H1 (cell line): Measurements from ENCODE around the gene KLF7.

Experiments used
- BACH1 ChIP-seq: IDR thresholded peaks from 2 replicates; pipeline ENCODE4 v1.6.1; 2012; ENCODE audit warnings: low read length, improper control_type of control experiment
- CHD1 ChIP-seq: IDR thresholded peaks from 2 replicates; pipeline ENCODE4 v1.6.1; 2012; ENCODE audit warnings: low read depth, low read length, improper control_type of control experiment
- CHD2 ChIP-seq: IDR thresholded peaks from 2 replicates; pipeline ENCODE4 v1.6.1; 2012; ENCODE audit warnings: low read length, improper control_type of control experiment
- CHD7 ChIP-seq: fragments of 300-600 bp; sonication (generic); IDR thresholded peaks from 2 replicates; pipeline ENCODE4 v1.7.1; 2012; ENCODE audit warnings: low read length, moderate library complexity, mild to moderate bottlenecking, inconsistent platforms; ENCODE audit not compliant: insufficient replicate concordance
- CTCF ChIP-seq, 3 experiments: IDR thresholded peaks; 1 replicate in 2 of 3; 2 replicates in 1 of 3; pipeline versions ENCODE4 v1.5.1 to v1.6.1; 2011; ENCODE audit warnings: low read length in 3 of 3, mild to moderate bottlenecking in 3 of 3, inconsistent platforms in 2 of 3, low read depth in 1 of 3, moderate library complexity in 1 of 3; ENCODE audit not compliant: insufficient read depth in 1 of 3; ENCODE audit errors: control extremely low read depth in 1 of 3
- EZH2 ChIP-seq: fragments of 200-600 bp; sonication (generic); IDR thresholded peaks from 2 replicates; pipeline ENCODE4 v1.7.1; 2012; ENCODE audit warnings: low read depth, mild to moderate bottlenecking, moderate library complexity, low read length, inconsistent platforms; ENCODE audit not compliant: severe bottlenecking
- FOSL1 ChIP-seq: IDR thresholded peaks from 2 replicates; pipeline ENCODE4 v1.6.1; 2011; ENCODE audit warnings: mild to moderate bottlenecking, low read depth, low read length, moderate library complexity; ENCODE audit not compliant: insufficient read depth
- HDAC2 ChIP-seq, 2 experiments: fragments of 300-600 bp in 1 of 2; sonication (generic) in 1 of 2; IDR thresholded peaks; 2 replicates each; pipeline ENCODE4 v1.6.1; 2011 to 2012; ENCODE audit warnings: low read depth in 2 of 2, low read length in 2 of 2, mild to moderate bottlenecking in 2 of 2, moderate library complexity in 2 of 2, borderline replicate concordance in 1 of 2, inconsistent platforms in 1 of 2
- JUN ChIP-seq: IDR thresholded peaks from 2 replicates; pipeline ENCODE4 v1.6.1; 2011; ENCODE audit warnings: low read depth, mild to moderate bottlenecking, improper control_type of control experiment, low read length
- POLR2A ChIP-seq, 2 experiments: IDR thresholded peaks; 1 replicate in 1 of 2; 2 replicates in 1 of 2; pipeline ENCODE4 v1.6.1; 2011; ENCODE audit warnings: low read depth in 2 of 2, low read length in 2 of 2, mild to moderate bottlenecking in 2 of 2; ENCODE audit errors: control extremely low read depth in 1 of 2
- POLR2AphosphoS5 ChIP-seq: IDR thresholded peaks from 2 replicates; pipeline ENCODE4 v1.6.1; 2011; ENCODE audit warnings: low read depth, low read length
- RFX5 ChIP-seq: IDR thresholded peaks from 2 replicates; pipeline ENCODE4 v1.6.1; 2011; ENCODE audit warnings: low read depth, low read length, improper control_type of control experiment, borderline replicate concordance
- SP1 ChIP-seq: IDR thresholded peaks from 2 replicates; pipeline ENCODE4 v1.6.1; 2011; ENCODE audit warnings: low read depth, low read length
- TF ChIP-seq, protein P1 (sequence below): IDR thresholded peaks from 2 replicates; pipeline ENCODE4 v1.6.1; 2012; ENCODE audit warnings: low read length, inconsistent platforms

- TF ChIP-seq POLR2AphosphoS5 (no peak), CTCF (IDR thresholded peaks at IDR 0.05; ENCODE audit: control extremely low read depth in 1 of 3, insufficient read depth in 1 of 3, low read depth in 1 of 3, low read length in 3 of 3) (no peak), SP1 (no peak), RFX5 (no peak), CHD1 (no peak), CHD7 (no peak), FOSL1 (no peak), HDAC2 (IDR thresholded peaks at IDR 0.05; ENCODE audit: borderline replicate concordance in 1 of 2, low read depth in 2 of 2, low read length in 2 of 2) (no peak), POLR2A (IDR thresholded peaks at IDR 0.05; ENCODE audit: control extremely low read depth in 1 of 2, low read depth in 2 of 2, low read length in 2 of 2) (no peak), JUN (no peak), CHD2 (no peak), EZH2 (no peak), BACH1 (no peak)
- TF ChIP-seq, protein P1, sequence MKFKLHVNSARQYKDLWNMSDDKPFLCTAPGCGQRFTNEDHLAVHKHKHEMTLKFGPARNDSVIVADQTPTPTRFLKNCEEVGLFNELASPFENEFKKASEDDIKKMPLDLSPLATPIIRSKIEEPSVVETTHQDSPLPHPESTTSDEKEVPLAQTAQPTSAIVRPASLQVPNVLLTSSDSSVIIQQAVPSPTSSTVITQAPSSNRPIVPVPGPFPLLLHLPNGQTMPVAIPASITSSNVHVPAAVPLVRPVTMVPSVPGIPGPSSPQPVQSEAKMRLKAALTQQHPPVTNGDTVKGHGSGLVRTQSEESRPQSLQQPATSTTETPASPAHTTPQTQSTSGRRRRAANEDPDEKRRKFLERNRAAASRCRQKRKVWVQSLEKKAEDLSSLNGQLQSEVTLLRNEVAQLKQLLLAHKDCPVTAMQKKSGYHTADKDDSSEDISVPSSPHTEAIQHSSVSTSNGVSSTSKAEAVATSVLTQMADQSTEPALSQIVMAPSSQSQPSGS: no peak
Measured at GRCh38 chr2:207045531-207045930, 120.2 kb downstream of the KLF7 start.
